Lung microvascular endothelial cell (primary cell): Measurements from ENCODE around the gene RSRC1. TPM values are rescaled to one million over a fixed set of nuclear protein-coding genes. Genes with fewer than 3 reads are reported as not detected.
"Not testable (repeated sequence)": the region's sequence is repeated elsewhere in the genome, so short reads cannot be mapped to it uniquely, and the experiment has no call there.

Experiments
- DNase-seq, 2 donors: peaks; one replicate each; pipeline versions ENCODE4 v3.0.0 to v3.0.0-alpha.2; 2010; ENCODE audit warnings: low read depth in 2 of 2
- total RNA-seq: library from RNA; depleted of rRNA; stranded (reverse); fragments of >200 nt; gene quantifications from 2 replicates; pipeline ENCODE4 v1.2.1, GENCODE V29; 2014

Gene RSRC1
- total RNA-seq = 21.4 and 26.8 TPM in 2 replicates

GRCh38 chr3:158109804-158110657 lies at the start of gene RSRC1:
TSS of gene RSRC1 (plus strand) at chr3:158110089. CDS start at chr3:158122105, 12,016 bp downstream.
- peak; percentile 92 for DNase-seq

DNA sequence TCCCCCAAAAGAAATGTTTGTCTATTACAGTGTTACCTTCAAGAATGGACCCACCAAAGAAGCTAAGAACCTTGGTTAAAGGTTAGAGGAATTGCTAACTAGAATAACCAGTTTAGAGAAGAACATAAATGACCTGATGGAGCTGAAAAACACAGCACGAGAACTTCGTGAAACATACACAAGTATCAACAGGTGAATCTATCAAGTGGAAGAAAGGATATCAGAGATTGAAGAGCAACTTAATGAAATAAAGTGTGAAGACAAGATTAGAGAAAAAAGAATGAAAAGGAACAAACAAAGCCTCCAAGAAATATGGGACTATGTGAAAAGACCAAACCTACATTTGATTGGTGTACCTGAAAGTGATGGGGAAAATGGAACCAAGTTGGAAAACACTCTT lies 44.3 kb upstream of the RSRC1 start:
- DNase-seq = not testable (repeated sequence)

GRCh38 chr3:158072790-158073189 lies 37.1 kb upstream of the RSRC1 start:
- no peak for DNase-seq

DNA sequence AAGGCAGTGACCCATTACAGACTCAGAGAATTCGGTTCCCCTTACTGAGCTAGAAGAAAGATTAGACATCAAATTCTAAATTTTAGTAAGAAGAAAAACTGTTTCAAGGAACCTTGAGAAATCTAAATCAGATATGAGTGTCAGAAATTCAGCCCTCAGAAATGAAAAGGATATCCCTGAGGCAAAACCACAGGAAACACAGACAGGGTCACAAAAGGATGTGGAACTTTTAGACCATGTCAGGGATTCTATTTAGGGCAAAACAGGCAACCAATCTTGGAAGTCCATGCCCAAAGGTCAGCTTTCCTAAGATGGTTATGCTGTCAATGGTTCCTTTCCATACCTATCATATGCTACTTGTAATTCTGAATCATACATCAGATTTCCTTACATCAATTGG lies 35.3 kb upstream of the RSRC1 start:
- DNase-seq = no peak

DNA sequence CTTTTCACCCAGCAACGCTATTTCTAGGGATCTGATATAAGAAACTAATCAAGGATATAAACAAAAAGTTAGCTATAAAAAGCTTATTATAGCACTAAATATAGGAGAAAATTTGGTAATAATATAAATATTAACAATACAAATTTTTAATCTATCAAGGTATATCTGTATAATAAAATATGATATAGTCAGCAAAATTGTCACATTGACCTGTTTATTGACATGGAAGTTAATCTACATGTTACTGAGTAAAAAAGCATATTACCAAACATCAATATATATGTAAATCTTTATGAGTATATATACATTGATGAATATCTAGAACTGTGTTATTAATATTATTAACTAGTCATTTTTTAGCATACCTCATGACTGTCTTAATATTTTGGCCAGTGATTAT lies 30.3 kb upstream of the RSRC1 start:
- no peak for DNase-seq

- DNase-seq = no peak
Observed at GRCh38 chr3:158084651-158085050, 25.2 kb upstream of the RSRC1 start.

DNA sequence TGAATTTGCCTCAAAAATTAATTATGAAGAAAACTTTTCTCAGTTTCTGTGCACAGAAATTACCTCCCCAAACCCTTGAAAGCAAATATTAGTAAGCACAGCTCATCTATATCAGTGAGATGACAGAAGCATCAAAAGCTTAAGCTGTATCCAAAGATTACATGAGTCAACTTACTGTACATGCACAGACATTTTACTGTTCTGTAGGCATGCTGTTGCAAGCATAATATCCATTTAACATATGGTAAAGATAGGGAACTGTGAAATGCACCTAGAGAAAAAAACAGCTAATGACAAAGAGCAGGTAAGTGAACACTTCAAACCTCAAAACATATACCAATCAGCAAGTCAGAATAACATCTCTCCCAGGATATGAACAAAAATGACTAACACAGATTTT lies 24.5 kb upstream of the RSRC1 start:
- no peak for DNase-seq

DNA sequence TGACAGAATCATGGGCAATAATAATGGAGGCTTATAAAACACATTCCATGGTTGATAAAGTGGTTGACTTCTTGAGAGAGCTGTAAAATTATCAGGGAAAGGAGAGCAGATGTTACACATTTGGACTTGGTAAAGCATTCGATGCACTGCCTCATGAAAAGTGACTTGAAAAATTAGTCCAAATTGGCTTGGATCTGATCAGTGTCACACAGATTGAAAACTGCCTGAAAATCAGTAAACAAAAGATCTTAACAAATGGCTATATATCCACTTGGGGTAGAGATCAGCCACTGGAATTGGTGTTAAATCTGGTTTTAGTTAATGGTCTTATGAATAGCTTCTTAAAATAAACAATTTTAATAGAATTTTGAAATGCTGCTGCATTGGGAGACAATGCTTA lies 24.0 kb upstream of the RSRC1 start:
- no peak for DNase-seq

- no peak for DNase-seq
Observed at GRCh38 chr3:158086361-158086760, 23.5 kb upstream of the RSRC1 start.

DNA sequence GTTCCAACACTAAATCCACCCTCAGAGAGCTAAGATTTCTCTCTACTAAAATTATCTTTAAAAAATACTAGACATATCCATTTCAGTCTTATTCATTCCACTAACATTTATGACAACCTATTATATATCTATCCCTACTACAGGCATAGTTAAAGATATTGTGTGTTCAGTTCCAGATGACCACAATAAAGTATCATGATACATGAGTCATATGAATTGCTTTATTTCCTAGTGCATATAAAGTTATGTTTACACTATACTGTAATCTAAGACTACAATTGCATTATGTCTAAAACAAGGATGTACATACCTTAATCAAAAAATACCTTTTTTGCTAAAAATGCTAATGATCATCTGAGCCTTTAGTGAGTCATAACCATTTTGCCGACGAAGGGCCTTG lies 23.1 kb upstream of the RSRC1 start:
- DNase-seq = no peak

- DNase-seq = peak; percentile 23 to 25
Observed at GRCh38 chr3:158091531-158091930, 18.4 kb upstream of the RSRC1 start.

- no peak for DNase-seq
Observed at GRCh38 chr3:158093526-158093925, 16.4 kb upstream of the RSRC1 start.

DNA sequence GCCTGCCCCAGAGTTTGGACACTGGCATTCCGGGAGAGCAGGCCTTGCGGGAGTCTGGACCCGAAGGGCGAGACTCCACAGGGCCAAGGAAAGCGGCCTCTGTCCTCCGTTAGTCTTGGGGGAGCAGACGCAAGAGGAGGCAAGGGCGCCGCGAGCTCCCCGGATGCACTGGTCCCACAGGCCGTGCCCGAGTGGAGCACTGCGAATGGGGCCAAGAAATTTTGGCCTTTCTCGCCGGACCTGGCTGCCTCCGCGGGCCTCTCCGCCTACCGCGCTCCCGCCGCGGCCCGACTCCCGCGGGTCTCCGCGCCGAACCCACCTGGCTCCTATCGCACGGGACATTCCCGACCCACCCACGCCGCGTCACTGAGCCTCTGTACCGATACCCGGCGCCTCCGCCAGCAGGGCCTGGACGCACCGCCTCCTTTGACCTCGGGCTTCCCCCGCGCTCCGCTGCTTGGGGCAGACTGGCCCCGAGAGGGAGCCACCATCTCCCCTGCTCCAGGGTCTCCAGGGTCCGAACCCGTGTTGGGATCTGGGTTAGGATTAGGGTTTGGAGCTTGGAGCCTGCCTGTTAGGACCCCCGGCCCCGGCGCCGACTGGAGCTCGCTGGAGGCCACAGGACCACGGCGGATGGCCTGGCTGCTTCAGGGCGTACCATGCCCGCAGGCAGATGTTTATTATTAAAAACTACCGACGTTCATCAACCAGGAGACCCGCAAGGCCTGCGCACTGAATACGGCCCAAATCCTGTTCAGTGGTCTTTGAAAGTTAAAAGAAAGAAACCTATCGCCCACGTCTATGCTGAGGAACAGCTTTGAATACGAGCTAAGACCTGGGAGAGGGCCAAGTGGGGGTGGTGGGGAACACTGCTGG lies 15.4 kb upstream of the RSRC1 start:
- DNase-seq = no peak

DNA sequence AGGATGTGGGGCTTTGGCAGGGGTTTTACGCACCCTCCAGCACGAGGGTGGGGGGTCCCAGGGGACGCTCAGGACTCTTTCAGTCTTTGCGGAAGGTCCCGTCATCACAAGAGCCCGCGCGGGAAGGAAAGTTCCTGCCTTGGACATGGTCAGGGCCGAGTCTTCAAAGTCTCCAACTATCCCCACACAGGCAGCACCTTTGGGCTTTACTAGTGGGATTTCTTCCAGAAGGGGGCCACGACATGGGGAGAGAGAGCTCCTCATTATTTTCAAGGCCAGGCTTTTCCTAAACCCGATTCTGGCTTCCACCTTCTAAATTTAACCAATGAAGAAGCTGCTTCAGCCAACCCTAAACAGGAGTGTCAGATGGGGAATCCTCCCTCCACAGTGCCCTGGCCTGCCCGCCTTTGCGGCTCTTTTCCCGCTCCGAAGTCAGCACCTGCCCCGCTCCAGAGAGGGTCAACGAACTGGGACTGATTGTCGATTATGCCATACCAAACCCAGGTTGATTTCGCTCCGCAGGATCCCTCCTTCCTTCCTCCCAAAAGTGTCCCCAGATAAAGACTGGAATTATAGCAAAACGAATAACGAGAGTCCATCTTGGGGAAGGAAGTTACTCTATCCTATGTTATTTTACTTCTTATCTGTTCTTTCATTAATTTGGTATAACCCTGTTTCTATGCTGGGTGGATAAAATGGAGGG lies 14.6 kb upstream of the RSRC1 start:
- DNase-seq = no peak

DNA sequence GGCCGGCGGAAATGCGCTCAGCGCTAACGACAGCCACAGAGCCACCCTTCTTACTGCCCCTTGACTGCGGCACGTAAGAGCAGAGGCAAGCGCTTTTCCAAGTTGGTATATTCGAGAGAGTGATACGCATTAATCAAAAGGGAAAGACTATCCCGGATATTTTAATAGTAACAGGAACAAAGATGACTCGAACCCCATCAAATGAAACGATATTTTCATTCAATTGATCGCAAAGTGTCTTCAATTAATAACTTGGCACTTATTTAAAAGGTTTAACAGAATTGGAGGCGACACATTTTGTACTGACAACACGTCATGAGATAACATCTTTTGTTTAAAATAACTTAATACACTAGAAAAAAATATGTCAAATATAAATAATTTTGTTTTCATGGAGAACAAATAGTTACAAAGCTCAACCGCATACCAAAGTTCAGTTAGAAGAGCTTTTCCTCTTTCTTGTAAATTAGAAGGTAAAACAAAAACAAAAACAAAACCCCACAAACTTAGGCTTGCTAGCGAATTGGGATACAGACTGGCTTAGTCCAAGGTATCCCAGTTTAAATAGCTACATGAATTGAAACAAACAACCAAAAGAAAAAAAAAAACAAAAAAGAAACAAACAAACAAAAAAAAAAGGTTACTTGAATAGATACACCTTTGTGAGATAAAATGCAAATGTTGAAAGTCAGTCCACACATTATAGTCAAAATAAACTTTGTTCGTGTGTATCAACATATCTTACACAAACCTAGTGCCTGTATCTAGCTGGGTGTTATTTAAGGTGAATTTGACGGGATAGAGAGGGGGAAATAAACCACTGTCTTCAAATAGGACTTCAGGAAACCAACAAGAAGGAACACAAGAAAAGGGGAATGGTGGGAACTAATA lies 13.8 kb upstream of the RSRC1 start:
- no peak for DNase-seq

DNA sequence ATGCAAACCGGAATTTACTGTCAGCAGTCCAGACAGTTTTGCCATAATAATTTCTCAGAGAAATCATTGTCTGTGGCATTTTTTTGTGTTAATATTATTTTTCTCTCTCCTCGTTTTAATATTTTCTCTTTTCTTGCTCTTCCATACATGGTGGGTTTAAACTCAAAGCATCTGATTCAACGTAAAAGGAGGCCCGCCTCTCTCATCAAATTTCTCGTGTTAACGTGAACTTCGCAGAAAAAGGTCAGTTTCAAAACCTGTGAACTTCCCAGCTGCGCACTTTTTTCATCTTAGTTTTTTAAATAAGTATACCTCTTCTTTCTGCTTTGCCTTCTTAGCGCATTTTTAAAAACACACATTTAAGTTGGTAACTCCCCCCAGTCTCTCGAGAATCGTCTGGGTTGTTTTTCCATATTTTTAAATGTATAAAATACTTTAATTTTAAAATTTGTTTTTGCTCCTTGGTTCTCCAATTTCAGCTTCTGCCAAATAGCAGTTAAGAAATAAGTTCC lies 12.8 kb upstream of the RSRC1 start:
- no peak for DNase-seq

DNA sequence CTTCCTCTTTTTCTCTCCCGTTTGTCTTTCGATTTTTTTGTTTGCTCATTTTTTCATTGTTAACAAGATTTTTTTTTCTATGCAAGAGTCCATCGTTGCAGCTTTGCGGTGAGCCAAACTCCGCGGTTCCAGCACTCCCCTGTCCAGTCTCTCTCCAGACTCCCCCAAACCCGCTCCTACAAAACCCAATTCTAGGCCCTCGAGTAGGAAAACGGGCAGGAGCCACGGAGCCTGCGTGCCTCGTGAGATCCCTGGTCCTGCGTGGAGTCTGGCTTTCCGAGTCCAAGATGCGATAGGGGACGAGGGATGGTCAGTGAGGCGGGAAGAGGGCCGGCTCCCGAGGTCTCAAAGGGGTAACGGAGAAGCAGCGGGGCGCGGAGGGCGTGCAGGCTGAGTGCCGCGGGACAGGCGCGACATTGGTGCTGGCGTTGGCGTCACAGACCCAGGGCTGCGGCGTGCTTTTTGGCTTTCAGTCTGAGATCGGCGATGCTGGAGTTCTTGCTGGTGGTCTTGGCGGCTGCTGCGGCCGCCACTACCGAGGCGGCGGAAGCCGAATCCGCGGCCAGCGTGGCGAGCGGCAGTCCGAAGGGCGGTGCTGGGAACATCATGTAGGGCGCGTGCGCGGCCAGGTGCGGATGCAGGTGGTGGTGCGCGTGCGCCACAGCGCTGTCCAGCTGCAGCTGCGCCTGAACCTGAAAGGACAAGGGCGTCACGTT lies 12.1 kb upstream of the RSRC1 start:
- peak; percentile 73 to 79 for DNase-seq

- DNase-seq = no peak
Observed at GRCh38 chr3:158098309-158098639, 11.6 kb upstream of the RSRC1 start.

GRCh38 chr3:158098834-158099424 lies 11.0 kb upstream of the RSRC1 start:
- DNase-seq = no peak

DNA sequence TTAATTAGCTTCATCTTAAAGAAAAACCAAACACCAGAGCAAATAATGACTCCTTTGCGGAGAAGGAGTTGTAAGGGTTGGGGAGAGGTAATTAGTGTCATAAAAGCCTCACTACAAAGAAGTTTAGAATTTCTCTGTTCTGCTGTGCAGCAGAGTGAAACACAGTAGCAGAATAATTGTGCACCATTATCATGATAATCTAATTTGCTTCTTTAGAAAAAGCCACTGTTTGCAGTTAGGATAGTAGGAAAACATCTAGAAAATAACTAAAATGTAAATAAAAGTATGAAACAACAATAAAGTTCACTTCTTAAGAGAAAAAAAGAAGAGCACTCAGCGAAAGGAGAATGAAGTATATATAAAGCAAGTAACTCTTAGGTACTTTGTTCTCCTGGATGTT lies 9.2 kb upstream of the RSRC1 start:
- no peak for DNase-seq
